ENCODE results near the gene PRR15L. TPM values are rescaled to one million over a fixed set of nuclear protein-coding genes. Genes with fewer than 3 reads are reported as not detected.

PRR15L gene
- total RNA-seq, 2 donors from 2014 or later: not detected

GRCh38 chr17:47913050-47913449 is 44.6 kb downstream of the PRR15L start:
- Mint-ChIP-seq H3K27me3 (no peaks in the 10 kb centered on the region), H3K27ac (peak overlapping the region; percentile 78), H3K4me3 (no peak overlapping the region), H3K4me1 (peaks cover 30% of the 10 kb centered on the region), H3K36me3 (ENCODE audit: low read depth) (peaks cover 7% of the 10 kb centered on the region)
- DNase-seq (no peak), ATAC-seq (no peak)
- no peaks in the 10 kb centered on the region for H3K9me3 ChIP-seq (ENCODE audit: control insufficient read depth, low read length, poor library complexity, severe bottlenecking)

- Mint-ChIP-seq H3K27ac (no peak overlapping the region), H3K27me3 (no peaks in the 10 kb centered on the region), H3K4me1 (peaks cover 42% of the 10 kb centered on the region), H3K36me3 (ENCODE audit: low read depth) (peaks cover 7% of the 10 kb centered on the region), H3K4me3 (peak overlapping the region; percentile 47)
- no peak for DNase-seq
- no peak for ATAC-seq
- no peaks in the 10 kb centered on the region for H3K9me3 ChIP-seq (ENCODE audit: control insufficient read depth, low read length, poor library complexity, severe bottlenecking)
These were observed 49.6 kb downstream of the PRR15L start for GRCh38 chr17:47907932-47908562.

- H3K9me3 ChIP-seq (ENCODE audit: control insufficient read depth, low read length, poor library complexity, severe bottlenecking): no peaks in the 10 kb centered on the region
- H3K27ac Mint-ChIP-seq: peak overlapping the region; percentile 49
These were observed 51.2 kb downstream of the PRR15L start for GRCh38 chr17:47906443-47906842.

GRCh38 chr17:47905221-47905733 is 52.4 kb downstream of the PRR15L start:
- Mint-ChIP-seq H3K27ac (peak overlapping the region; percentile 92), H3K4me3 (no peak overlapping the region), H3K27me3 (no peaks in the 10 kb centered on the region), H3K4me1 (peaks cover 41% of the 10 kb centered on the region), H3K36me3 (ENCODE audit: low read depth) (peaks cover 10% of the 10 kb centered on the region)
- ATAC-seq (no peak), DNase-seq (no peak)
- H3K9me3 ChIP-seq (ENCODE audit: control insufficient read depth, low read length, poor library complexity, severe bottlenecking): no peaks in the 10 kb centered on the region

More at GRCh38 chr17:47906443-47906842, 51.2 kb downstream of the PRR15L start:
- peaks cover 41% of the 10 kb centered on the region for H3K4me1 Mint-ChIP-seq
- no peak for DNase-seq
- no peak for ATAC-seq
- H3K27me3 Mint-ChIP-seq: no peaks in the 10 kb centered on the region
- peaks cover 10% of the 10 kb centered on the region for H3K36me3 Mint-ChIP-seq (ENCODE audit: low read depth)
- peak overlapping the region; percentile 45 for H3K4me3 Mint-ChIP-seq

- Mint-ChIP-seq H3K4me3 (no peak overlapping the region), H3K27ac (peak overlapping the region; percentile 59), H3K4me1 (peaks cover 45% of the 10 kb centered on the region), H3K36me3 (ENCODE audit: low read depth) (peaks cover 10% of the 10 kb centered on the region), H3K27me3 (no peaks in the 10 kb centered on the region)
- no peak for ATAC-seq
- H3K9me3 ChIP-seq (ENCODE audit: control insufficient read depth, low read length, poor library complexity, severe bottlenecking): no peaks in the 10 kb centered on the region
- DNase-seq: no peak
These were observed 55.5 kb downstream of the PRR15L start for GRCh38 chr17:47902039-47902744.

Other genes with a start within 250 kb of the PRR15L start
- 1 to 10 TPM; 7.9 to 8.8 TPM for gene TBX21, start 224.6 kb downstream of the PRR15L start, total RNA-seq
- 10 to 100 TPM; 52.4 to 59.6 TPM for gene OSBPL7, start 136.1 kb downstream of the PRR15L start, total RNA-seq
- 10 to 100 TPM; 82.3 to 90.2 TPM for gene MRPL10, start 126.3 kb downstream of the PRR15L start, total RNA-seq
- under 1 TPM; 0.90 to 0.99 TPM for gene LRRC46, start 126.2 kb downstream of the PRR15L start, total RNA-seq
- gene SCRN2, start 116.6 kb downstream of the PRR15L start, total RNA-seq: 10 to 100 TPM; 21.4 to 27.1 TPM
- gene SP6, start 106.7 kb downstream of the PRR15L start, total RNA-seq: under 1 TPM; 0.20 to 0.21 TPM
- gene SP2, start 61.6 kb downstream of the PRR15L start, total RNA-seq: 10 to 100 TPM; 28.2 to 33.2 TPM
- 10 to 100 TPM in 1 of 2 donors, 1 to 10 TPM in 1; 7.1 to 10.5 TPM for gene PNPO, start 16.3 kb downstream of the PRR15L start, total RNA-seq
- gene CDK5RAP3, start 13.2 kb upstream of the PRR15L start, total RNA-seq: 100 to 1,000 TPM; 228 to 231 TPM
- 1 to 10 TPM in 1 of 2 donors, not detected in 1; 1.0 TPM for gene COPZ2, start 79.9 kb upstream of the PRR15L start, total RNA-seq
- 10 to 100 TPM; 41.2 to 42.2 TPM for gene NFE2L1, start 90.5 kb upstream of the PRR15L start, total RNA-seq
- 10 to 100 TPM; 12.7 to 16.9 TPM for gene CBX1, start 143.6 kb upstream of the PRR15L start, total RNA-seq
- gene SNX11, start 149.9 kb upstream of the PRR15L start, total RNA-seq: 10 to 100 TPM; 12.8 to 13.2 TPM

Data from T-helper 17 cell (primary cell).